Measurements from ENCODE around the gene HM13.

Gene HM13

DNA sequence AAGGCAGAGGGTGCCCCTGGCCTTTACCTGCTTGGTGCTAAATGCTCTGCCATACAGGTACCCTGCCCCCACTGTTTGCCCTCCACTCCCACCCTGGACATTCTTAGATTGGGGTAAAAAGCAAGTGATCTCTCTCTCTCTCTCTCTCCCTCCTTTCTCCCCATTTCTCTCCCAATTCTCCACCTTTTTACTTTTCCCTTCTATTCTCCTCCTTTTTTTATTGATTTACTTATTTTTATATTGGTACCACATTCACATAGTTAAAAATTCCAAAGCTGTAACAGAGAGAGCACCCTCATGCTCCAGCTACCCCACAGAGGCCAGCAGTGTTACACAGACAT is 53.1 kb downstream of the HM13 start:
- TF ChIP-seq, protein P1, sequence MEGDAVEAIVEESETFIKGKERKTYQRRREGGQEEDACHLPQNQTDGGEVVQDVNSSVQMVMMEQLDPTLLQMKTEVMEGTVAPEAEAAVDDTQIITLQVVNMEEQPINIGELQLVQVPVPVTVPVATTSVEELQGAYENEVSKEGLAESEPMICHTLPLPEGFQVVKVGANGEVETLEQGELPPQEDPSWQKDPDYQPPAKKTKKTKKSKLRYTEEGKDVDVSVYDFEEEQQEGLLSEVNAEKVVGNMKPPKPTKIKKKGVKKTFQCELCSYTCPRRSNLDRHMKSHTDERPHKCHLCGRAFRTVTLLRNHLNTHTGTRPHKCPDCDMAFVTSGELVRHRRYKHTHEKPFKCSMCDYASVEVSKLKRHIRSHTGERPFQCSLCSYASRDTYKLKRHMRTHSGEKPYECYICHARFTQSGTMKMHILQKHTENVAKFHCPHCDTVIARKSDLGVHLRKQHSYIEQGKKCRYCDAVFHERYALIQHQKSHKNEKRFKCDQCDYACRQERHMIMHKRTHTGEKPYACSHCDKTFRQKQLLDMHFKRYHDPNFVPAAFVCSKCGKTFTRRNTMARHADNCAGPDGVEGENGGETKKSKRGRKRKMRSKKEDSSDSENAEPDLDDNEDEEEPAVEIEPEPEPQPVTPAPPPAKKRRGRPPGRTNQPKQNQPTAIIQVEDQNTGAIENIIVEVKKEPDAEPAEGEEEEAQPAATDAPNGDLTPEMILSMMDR (IDR thresholded peaks at IDR 0.05; ENCODE audit: insufficient read depth, missing control alignments), result no peak
- DNase-seq (ENCODE audit: insufficient read length, low spot score), result no peak
- FAIRE-seq, result no peak

DNA sequence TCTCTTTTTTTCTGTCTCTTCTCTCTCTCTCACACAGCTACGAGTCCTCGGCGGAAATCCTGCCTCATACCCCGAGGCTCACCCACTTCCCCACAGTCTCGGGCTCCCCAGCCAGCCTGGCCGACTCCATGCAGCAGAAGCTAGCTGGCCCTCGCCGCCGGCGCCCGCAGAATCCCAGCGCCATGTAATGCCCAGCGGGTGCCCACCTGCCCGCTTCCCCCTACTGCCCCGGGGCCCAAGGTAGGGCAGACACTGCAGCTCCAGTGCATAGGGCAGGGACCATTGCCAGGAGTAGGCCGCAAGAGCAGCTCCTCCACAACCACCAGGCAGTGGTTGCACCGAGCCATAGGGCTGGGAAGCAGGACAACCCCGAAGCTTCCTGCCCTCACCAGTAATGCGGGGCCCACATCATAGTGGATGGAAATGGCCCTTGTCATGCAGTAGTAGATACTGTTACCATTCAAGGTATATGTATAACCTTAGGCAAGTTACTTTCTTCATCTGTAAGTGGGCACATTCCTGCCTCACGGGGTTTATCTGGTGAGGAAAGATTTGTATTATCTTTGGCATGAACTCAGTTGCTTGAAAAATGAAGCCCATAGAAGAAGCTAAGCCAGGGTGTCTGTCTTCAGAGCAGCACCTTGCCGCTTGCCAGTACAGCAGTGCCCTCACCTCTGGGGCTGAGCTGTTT is 53.9 kb downstream of the HM13 start:
- FAIRE-seq (no peak), DNase-seq (ENCODE audit: insufficient read length, low spot score) (no peak)
- TF ChIP-seq, protein P1 (IDR thresholded peaks at IDR 0.05; ENCODE audit: insufficient read depth, missing control alignments), result no peak

DNA sequence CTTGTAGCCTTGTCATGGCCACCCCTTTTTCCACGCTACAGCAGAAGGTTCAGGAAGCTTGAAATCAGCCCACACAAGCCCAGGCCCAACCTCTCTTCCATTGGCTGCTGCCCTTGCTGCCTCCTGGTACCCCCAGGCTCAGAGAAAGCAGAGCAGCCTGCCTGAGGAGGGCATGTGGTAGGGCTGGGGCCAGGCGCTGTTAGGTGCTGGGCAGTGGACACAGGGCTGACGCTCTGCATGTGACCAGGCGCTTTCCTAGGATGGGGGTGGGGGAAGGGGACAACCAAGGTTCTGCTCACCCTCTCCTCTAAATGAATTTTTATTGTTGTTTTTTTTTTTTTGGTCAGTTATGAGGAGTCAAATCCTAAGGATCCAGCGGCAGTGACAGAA is 54.5 kb downstream of the HM13 start:
- TF ChIP-seq, protein P1 (IDR thresholded peaks at IDR 0.05; ENCODE audit: insufficient read depth, missing control alignments), result no peak
- FAIRE-seq, result no peak
- no peak for DNase-seq (ENCODE audit: insufficient read length, low spot score)

DNA sequence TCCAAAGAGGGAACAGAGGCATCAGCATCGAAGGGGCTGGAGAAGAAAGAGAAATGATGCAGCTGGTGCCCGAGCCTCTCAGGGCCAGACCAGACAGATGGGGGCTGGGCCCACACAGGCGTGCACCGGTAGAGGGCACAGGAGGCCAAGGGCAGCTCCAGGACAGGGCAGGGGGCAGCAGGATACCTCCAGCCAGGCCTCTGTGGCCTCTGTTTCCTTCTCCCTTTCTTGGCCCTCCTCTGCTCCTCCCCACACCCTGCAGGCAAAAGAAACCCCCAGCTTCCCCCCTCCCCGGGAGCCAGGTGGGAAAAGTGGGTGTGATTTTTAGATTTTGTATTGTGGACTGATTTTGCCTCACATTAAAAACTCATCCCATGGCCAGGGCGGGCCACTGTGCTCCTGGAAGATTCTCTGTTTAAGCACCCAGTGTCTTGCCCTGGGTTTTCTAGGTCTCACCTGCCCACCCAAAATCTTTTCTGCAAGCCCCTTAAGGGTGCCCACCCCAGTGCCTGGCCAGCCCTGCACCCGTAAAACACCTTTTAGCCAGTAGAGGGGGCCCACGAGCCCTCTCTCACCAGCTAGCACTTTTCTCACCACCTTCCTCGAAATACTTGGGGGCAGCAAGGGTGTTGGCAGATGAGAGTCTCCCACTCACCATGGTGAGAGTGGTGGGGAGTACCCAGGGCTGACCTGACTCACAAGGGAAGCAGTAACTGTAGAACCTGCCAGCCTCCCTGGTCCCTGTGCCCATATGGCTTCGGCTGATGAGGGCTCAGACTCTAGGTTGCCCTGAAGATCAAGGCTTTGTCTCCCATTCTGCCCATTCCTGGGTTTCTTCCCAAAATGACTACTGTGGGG is 55.1 kb downstream of the HM13 start:
- TF ChIP-seq, protein P1 (IDR thresholded peaks at IDR 0.05; ENCODE audit: insufficient read depth, missing control alignments), result peak; percentile 81
- DNase-seq (ENCODE audit: insufficient read length, low spot score), result no peak

DNA sequence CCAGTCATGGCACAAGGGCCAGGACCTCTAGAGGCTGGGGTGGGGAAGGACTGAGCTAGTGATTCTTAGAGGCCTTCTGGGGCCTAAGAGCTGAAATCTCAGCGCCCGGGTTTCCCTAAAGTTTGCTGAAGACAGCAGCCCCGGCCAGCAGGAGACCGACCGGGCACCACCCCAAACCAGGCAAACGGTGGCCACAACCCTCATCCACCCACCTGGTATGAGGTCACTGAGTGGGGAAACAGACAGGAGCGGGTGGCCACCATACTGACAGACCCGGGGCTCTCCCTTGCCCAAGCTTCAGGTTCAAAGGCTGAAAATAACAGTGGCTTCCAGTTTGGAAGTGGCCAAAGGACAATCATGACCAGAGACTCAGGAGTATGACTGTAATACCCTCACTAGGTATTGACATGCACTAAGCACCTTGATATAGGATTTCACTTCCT is 55.8 kb downstream of the HM13 start:
- TF ChIP-seq, protein P1 (IDR thresholded peaks at IDR 0.05; ENCODE audit: insufficient read depth, missing control alignments), result no peak
- DNase-seq (ENCODE audit: insufficient read length, low spot score) (no peak), FAIRE-seq (no peak)

More for the DNA sequence above, 55.1 kb downstream of the HM13 start:
- FAIRE-seq, result no peak

DNA sequence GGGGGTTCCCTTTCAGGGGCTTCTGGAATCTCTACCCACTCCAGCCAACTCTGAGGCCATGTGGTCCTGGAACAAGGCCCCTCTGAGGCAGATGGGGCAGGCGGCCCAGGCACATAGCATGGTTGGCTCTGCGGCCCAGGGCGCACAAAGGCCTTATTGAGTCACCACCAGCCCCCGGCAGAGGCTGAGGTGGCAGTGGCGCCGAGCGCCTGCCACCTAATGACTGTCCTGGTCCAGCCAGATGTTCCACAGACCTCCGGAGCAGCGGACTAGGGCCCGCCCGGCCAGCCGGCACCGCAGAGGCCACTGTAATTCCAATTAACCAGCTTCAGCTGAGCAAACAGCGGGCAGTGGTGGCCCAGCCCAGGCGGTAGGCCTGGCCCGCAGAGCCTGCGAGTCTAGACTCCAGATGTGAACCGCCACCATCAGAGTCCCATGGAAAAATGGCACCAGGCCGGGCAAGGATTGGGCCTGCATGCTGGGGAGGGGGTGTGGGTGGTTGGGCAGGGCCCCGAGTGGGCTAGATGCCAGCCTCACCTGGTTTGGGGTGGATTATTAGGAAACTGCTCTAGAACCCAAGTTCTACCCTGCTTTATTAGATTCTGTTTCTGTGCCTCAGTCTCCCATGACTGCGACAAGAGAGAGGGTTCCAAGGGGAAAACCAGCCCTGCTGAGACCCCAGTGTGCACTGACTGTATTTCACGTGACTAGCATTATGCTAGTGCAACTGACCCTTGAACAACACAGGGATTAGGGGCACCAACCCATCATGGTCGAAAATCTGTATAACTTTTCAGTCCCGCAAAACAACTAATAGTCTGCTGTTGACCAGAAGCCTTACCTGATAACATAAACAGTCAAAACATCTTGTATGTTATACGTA is 56.7 kb downstream of the HM13 start:
- FAIRE-seq (no peak), DNase-seq (ENCODE audit: insufficient read length, low spot score) (no peak)
- TF ChIP-seq, protein P1 (IDR thresholded peaks at IDR 0.05; ENCODE audit: insufficient read depth, missing control alignments), result no peak
